Stomach (tissue), 4 donors: ENCODE measurements around the gene GPN2.

ENCODE experiments used
- CTCF ChIP-seq, 7 experiments: fragments of 450-650 bp in 4 of 7; fragments of 200-600 bp in 3 of 7; sonication (generic) in 3 of 7; IDR thresholded peaks; one replicate each; pipeline ENCODE4 v1.5.1; 2016 to 2019; ENCODE audit warnings: antibody characterized with exemption in 7 of 7, control low read depth in 2 of 7, mild to moderate bottlenecking in 1 of 7
- EP300 ChIP-seq: sonication (generic); formaldehyde crosslinking; IDR thresholded peaks from one replicate; pipeline ENCODE4 v1.6.1; 2017; ENCODE audit warnings: antibody characterized with exemption
- POLR2A ChIP-seq, 4 donors: fragments of 450-650 bp; IDR thresholded peaks; one replicate each; pipeline ENCODE4 v1.6.1; 2016; ENCODE audit warnings: antibody characterized with exemption in 4 of 4, control low read depth in 2 of 4, mild to moderate bottlenecking in 1 of 4, moderate library complexity in 1 of 4
- POLR2AphosphoS5 ChIP-seq, 3 donors: sonication (generic); formaldehyde crosslinking; IDR thresholded peaks; one replicate each; pipeline ENCODE4 v1.6.1; 2016; ENCODE audit warnings: antibody characterized with exemption in 3 of 3

GRCh38 chr1:26874896-26875295, 15.2 kb downstream of the GPN2 start:
- TF ChIP-seq EP300 (no peak), CTCF (IDR thresholded peaks at IDR 0.05) (no peak), POLR2AphosphoS5 (IDR thresholded peaks at IDR 0.05) (no peak), POLR2A (IDR thresholded peaks at IDR 0.05) (no peak)
